Measurements from ENCODE around the gene KCNQ1OT1.

KCNQ1OT1 gene

GRCh38 chr11:2737866-2738265 lies 38.1 kb upstream of the KCNQ1OT1 start:
- DNase-seq (ENCODE audit: insufficient read length, low spot score): no peak
- no peak for FAIRE-seq

- DNase-seq (ENCODE audit: insufficient read length, low spot score) (no peak), FAIRE-seq (no peak)
These were observed 37.4 kb upstream of the KCNQ1OT1 start for GRCh38 chr11:2737226-2737590.

GRCh38 chr11:2736577-2737225 lies 36.9 kb upstream of the KCNQ1OT1 start:
- no peak for DNase-seq (ENCODE audit: insufficient read length, low spot score)
- no peak for FAIRE-seq

- FAIRE-seq (no peak), DNase-seq (ENCODE audit: insufficient read length, low spot score) (no peak)
These were observed 35.3 kb upstream of the KCNQ1OT1 start for GRCh38 chr11:2735053-2735589.

GRCh38 chr11:2734181-2735052 lies 34.6 kb upstream of the KCNQ1OT1 start:
- DNase-seq (ENCODE audit: insufficient read length, low spot score) (no peak), FAIRE-seq (no peak)

GRCh38 chr11:2732940-2733628 lies 33.3 kb upstream of the KCNQ1OT1 start:
- DNase-seq (ENCODE audit: insufficient read length, low spot score) (no peak), FAIRE-seq (no peak)

GRCh38 chr11:2732261-2732939 lies 32.6 kb upstream of the KCNQ1OT1 start:
- DNase-seq (ENCODE audit: insufficient read length, low spot score) (no peak), FAIRE-seq (no peak)

GRCh38 chr11:2731130-2732125 lies 31.6 kb upstream of the KCNQ1OT1 start:
- FAIRE-seq: no peak

GRCh38 chr11:2730272-2731129 lies 30.7 kb upstream of the KCNQ1OT1 start:
- FAIRE-seq (no peak), DNase-seq (ENCODE audit: insufficient read length, low spot score) (no peak)

More at GRCh38 chr11:2731130-2732125, 31.6 kb upstream of the KCNQ1OT1 start:
- no peak for DNase-seq (ENCODE audit: insufficient read length, low spot score)

- no peak for DNase-seq (ENCODE audit: insufficient read length, low spot score)
- no peak for FAIRE-seq
These were observed 30.0 kb upstream of the KCNQ1OT1 start for GRCh38 chr11:2729841-2730240.

- FAIRE-seq: no peak
These were observed 29.0 kb upstream of the KCNQ1OT1 start for GRCh38 chr11:2728663-2729332.

GRCh38 chr11:2728128-2728662 lies 28.4 kb upstream of the KCNQ1OT1 start:
- DNase-seq (ENCODE audit: insufficient read length, low spot score): no peak
- FAIRE-seq: no peak

More at GRCh38 chr11:2728663-2729332, 29.0 kb upstream of the KCNQ1OT1 start:
- DNase-seq (ENCODE audit: insufficient read length, low spot score): no peak

GRCh38 chr11:2726964-2727363 lies 27.2 kb upstream of the KCNQ1OT1 start:
- no peak for FAIRE-seq

GRCh38 chr11:2725368-2726300 lies 25.8 kb upstream of the KCNQ1OT1 start:
- no peak for DNase-seq (ENCODE audit: insufficient read length, low spot score)
- FAIRE-seq: no peak

More at GRCh38 chr11:2726964-2727363, 27.2 kb upstream of the KCNQ1OT1 start:
- DNase-seq (ENCODE audit: insufficient read length, low spot score): no peak

- DNase-seq (ENCODE audit: insufficient read length, low spot score) (no peak), FAIRE-seq (no peak)
These were observed 25.0 kb upstream of the KCNQ1OT1 start for GRCh38 chr11:2724653-2725367.

- DNase-seq (ENCODE audit: insufficient read length, low spot score) (no peak), FAIRE-seq (no peak)
These were observed 24.3 kb upstream of the KCNQ1OT1 start for GRCh38 chr11:2724104-2724503.
